HL-60/S4 (cell line): ENCODE measurements around the gene ELMO1.

Experiments used
- in situ Hi-C: fragments of 300-500 bp; cut with MboI; formaldehyde crosslinking; loops from 2 replicates; pipeline ENCODE4 v1.14.3; 2022; ENCODE audit warnings: low sequenced_read_pairs

Gene ELMO1

DNA sequence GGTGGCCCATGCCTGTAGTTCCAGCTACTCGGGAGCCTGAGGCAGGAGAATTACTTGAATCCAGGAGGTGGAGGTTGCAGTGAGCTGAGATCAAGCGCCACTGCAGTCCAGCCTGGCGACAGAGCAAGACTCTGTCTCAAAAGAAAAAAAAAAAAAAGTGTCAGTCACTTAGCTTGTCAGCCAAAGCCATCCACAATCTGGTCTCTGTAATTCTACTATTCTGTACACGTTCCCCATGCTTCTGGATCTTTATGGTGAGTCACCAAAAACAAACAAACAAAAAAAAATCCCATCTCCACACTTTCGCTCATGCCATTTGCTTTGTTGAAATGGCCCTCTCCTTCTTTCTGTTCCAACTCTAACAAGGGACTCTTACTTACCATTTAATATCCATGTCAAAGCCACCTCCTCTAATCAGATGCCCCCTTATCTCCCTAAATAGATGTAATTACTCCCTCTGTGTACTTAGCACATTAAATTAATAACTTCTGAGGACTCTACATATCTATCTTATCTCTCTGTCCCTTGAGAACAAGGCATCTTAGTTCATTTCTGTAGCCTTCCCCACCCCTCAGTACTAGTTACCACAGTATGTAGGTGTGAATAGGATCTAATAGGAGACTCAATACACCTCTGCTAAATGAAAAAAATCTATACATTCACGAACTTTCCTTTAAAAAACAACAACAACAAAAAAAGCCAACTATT, 128.4 kb downstream of the ELMO1 start:
- in situ Hi-C loops, result no loop called here

DNA sequence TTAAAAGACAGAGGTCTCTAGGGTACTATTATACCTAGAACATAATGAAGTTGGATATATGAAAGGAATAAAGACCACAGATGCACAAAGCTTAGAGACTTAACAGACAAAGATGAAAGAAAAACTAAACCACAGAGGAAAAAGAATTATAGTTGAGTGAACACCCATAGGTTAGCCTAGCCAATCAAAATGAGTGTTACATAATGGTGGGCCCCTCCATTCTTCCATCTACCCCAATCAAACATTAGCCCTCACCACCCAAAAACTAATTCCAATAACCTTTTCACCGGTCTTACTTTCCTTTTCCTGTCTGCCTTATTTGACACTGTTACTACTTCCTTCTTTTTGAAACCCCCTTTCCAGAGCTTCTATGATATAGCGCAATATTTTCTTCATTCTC, 130.1 kb downstream of the ELMO1 start:
- in situ Hi-C loops, result no loop called here

DNA sequence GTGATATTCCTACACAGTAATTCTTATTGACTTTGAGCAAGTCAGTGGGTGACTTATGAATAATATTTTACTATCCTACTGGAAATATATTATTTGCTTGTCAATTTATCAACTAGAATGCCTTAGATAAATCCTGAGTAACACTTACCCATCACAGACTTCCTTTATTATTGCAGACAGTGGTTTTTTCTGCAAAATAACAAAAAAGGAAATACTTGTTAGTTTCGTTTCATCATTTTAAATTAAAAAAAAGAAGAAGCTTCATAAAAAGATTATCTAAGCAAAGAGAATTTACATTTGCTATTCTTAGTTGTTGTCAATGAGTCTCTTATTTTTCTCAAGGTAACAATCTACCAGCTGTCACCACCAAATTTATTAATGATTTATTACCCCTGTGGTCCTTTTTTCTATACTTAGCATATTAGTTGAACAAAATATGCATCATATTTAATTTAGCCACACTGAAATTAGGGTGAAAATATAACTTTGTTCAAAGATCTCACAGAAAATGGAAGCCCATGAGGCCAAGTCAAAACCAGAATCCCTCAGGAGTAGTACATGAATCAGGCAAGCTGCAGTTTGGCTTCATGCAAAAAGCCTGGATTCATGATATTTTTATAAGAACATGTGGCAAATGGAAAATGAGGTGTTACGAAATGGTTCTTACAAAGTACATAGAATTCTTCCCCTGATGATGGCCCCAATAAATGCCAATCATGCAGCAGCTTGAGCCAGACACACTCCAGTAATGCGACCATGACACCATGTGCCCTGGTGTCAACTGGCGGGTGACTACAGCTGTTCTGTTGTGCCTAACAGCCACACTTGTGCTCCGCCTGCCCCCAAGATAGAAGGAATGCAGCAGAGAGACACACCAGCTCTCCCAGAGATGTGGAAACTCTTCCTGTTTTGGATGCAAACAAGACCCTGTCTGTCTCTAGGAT, 132.6 kb downstream of the ELMO1 start:
- in situ Hi-C loops, result no loop called here

DNA sequence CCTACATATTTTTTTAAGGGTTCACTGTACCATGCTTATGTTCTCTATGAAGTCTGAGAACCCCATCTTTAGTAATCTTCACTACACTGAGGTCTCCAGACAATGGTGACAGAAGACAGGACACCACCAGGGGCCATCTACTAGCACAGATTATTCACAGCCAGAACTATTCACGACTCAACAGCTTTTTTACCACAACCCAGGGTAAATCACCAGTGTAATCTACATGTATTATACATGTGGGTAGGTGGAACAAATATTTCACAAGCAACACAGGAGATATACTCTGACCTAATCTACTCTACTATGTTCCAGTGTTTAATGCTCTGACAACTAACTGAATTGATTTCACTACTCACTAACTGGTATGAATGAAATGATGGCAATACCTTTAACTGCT, 136.1 kb downstream of the ELMO1 start:
- in situ Hi-C loops, result no loop called here

DNA sequence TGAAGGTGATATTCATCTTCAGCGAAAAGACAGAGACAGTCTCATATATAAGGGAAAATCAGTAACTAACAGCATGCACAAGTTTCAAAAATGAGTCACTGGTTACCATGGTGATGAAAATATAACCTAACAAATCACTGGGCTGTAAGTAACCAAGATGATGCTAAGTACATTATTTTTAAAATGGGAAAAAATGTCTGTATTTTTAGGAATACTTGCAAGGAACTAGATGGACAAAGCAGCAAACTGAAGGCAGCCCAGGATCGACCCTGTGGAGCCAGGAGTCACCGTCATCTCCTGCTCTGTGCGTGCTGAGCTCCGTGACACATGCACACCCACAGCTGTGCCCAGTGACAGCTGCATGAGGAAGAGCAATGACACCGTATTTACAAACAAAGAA, 137.3 kb downstream of the ELMO1 start:
- in situ Hi-C loops, result no loop called here

DNA sequence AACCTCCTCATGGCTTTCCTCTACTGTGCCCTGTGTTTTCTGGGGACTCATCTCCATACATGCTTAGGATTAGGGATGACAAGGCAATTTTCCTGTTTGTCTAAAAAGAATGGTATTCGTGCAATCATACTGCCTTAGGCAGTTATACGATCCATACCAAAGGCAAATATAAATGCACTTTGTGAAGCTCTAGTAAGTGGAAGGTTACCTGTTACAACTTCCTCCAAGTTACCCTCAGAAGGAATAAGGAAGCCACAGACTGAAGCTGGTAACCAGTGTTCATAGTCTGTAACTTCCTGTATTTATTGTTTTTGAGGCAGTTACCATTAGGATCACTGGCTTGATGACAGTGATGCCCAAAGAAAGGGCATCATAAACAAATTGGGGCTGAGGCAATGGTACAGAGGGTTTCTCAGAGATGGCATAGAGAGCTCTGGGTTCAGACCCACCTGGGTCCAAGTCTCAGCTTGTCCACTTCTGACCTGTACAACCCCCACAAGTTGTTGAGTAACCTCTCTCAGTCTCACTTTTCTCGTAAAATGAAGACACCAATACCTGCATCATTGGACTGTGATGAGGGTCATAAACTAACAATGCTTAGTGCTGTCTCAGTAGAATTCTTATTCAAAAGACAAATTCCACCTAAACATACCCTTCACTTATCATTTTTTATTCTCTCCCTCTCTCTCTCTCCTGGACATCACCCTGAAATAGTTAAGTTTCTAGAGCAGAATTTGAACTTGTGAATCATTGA, 138.2 kb downstream of the ELMO1 start:
- in situ Hi-C loops, result no loop called here

DNA sequence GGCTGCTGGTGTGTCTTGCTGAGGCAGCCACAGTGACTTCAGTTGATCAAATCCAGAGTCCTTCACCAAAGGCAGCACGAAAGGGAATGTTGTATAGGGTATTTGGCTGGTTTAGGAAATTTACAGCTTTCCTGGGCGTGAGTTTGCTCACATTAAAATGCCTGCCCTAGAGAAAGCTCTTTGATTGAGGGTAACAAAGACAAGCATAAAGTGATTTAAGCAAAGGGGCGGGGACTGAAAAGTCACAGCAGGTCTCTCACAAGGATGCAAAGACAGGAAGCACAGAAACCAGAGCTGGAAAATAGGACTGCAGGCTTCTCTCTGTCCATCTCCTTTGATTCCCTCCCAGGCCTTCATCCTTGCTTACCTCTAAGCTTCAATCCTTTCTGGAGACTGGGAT, 139.2 kb downstream of the ELMO1 start:
- in situ Hi-C loops, result no loop called here

DNA sequence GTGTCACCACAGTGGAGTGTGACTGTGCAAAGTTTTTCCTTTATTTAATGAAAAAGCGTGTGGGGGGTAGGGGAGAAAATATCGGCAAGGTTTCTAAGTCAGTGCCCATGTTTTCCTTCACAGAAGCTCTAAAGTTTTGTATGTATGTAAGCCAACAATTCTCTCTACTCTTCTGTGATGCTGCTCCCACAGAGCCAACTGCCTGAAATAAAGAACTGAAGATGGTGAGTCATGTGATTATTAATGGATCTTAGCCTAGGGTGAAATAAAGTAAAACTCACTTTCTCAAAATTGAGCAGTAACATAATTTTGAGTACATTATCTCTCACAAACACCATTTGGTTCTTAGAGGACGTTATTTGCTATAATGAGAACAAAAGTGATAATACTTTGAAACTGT, 143.7 kb downstream of the ELMO1 start:
- in situ Hi-C loops, result no loop called here

DNA sequence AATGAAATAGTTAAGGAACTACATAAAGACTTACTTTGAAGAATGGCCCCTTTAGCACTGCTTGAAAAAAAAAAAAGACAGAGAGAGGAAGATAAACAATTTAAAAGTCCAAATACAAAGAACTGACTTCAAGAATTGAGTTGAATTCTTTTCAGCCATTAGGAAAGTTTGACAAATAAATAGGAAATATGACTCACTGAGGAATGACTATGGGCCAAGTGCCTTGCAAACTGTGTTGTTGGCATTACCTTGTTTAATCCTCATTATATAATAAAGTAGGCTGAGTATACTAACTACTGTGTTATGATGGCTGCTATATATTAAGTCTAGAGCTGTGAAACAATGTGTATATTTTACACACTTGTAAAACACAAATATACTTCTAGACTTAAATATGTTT, 151.1 kb downstream of the ELMO1 start:
- in situ Hi-C loops, result no loop called here

DNA sequence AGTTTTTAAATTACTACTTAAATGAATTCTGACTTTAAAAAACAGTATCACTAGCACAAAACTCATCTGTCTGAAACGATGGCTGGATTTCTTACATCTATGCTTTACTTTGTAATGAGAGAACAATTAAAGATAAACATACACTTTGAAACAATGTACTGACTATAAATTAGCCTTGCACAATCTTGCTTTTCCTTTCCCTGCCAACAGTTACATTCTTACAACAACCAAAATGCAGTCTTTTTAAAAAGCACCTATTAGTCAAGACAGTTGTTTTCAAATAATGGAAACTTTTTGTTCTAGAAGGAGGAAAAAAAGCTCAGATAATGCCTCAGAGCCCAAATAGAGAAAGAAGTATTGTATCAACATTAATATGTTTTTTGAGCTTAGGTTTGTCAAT, 153.3 kb downstream of the ELMO1 start:
- in situ Hi-C loops, result no loop called here

DNA sequence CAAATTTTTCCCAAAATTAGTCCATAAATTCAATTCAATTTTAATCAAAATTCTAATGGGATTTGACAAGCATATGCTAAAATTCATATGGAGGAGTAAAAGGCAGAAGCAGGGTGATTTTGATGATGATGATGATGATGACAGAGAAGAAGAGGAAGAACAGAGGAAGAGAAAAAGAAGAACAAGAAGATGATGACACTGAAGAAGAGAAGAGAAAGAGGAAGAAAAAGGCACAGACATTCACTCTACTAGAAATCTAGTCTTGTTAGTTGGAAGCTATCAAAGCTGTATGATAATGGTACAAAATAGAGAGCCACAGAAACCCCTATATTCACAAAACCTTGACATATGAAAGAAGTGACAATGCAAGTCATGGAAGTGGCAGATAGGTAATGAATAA, 157.9 kb downstream of the ELMO1 start:
- in situ Hi-C loops, result no loop called here

DNA sequence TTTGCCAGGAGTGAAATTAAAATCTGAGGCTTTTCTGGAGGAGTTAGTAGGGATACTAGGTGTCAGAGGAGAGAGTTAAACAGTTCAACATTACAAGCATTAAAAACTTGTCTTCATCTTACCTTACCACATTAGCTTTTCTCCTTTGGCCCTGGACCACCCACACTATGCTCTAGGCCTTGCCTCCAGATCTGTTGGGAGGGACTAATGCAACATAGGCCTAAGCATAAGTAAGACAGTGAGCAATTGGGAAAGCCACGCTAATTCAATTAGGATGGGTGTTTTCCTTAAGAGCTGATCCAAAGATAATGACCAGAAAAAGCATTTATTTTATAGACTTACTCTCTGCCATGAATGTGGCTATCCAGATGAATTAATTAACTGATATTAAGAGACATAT, 158.9 kb downstream of the ELMO1 start:
- in situ Hi-C loops, result no loop called here

DNA sequence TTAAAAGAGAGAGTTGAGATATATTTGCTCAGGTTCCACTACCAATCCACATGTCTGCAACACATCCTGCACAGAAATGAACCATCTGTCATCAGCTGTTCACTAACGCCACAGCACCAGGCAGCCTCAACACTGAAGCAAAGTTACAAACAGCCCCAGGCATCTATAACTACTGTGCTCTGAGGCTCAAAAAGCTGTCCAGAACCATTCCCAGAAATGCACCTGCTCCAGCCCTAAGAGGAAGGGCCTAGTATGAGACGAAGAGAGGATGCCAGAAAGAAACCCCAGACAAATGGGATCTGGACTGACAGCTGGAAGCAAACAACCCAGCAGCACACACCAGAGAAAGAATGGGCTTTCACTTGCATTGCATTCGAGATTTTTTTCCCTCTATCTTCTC, 159.3 kb downstream of the ELMO1 start:
- in situ Hi-C loops, result no loop called here

DNA sequence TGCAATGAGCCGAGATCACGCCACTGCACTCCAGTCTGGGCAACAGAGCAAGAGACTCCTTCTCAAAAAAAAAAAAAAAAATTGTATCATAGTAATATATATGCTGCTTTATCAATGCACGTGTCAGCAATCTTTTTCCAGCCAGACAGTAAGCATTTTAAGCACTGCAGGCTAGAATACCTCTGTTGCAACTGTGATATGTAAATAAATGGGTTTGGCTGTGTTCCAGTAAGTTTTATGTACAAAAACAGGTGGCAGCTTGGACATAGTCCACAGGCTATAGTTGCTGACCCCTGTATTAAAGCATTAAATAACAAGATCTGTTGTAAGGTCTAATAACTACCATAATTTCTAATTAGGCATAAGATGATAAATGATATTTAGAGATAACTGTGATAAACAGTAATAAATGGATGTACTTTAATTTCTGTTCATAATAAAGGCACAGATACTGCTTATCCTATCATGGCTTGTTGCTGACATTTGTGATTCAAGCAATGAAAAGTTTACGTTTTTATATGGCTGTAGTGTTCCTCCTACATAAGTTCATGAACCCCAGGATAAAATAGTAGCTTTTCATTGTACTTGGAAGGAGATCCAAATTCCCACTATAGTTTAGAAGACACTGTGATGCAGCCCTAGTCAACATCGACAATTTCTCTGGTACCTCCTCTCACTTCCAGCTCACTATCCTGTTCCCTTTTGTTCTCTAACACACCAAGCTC, 161.4 kb downstream of the ELMO1 start:
- in situ Hi-C loops, result no loop called here

DNA sequence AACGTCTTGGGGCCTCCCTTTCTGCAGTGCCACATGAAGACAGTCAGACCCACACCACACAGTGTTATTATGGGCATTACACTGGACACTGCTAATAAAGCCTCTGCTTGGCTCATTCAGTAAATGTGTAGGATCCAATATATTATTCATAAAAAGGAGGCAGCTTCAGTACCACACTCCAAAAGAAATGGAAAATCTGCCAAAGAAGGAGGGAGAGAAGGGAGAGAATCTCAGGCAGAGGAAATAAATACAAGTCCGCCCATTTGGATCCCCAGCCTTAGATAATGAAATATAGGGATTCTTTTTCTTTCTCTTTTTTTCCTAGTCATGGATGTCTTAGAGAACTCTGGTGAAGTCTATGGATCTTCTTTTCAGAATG, 162.2 kb downstream of the ELMO1 start:
- in situ Hi-C loops, result no loop called here

DNA sequence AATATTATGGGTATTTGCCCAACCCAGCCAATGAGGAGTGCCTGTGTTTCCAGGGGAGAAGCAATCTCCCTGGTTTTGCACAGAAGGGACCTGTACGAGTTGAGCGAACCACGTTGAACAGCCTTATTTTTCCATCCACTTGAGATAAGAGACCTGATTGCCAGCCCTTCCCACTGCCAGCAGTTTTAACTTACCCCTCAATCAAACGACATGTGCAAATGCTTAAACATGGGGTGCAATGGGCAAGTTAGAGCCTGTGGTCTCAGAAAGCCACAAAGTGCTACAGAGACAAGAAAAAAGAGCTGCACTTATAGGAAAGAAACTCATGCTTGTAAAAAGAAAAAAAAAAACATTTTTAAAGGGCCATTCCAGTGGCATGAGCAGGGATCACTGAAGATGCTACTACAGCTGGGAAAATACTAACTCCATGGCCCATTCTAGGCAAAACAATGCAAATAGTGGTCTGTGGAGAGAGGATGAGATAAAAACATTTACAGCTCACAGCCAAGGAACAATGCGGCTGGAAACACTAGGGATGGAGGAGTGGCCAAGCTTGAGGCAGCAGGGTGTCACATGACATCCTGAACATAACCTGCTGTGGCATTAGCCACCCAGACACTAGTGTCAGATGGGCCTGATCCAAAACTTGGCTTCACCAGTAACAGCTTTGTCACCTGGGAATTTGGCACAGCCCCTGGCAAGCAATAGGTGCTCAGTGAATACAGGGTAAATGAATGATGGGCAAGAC, 162.8 kb downstream of the ELMO1 start:
- in situ Hi-C loops, result no loop called here

DNA sequence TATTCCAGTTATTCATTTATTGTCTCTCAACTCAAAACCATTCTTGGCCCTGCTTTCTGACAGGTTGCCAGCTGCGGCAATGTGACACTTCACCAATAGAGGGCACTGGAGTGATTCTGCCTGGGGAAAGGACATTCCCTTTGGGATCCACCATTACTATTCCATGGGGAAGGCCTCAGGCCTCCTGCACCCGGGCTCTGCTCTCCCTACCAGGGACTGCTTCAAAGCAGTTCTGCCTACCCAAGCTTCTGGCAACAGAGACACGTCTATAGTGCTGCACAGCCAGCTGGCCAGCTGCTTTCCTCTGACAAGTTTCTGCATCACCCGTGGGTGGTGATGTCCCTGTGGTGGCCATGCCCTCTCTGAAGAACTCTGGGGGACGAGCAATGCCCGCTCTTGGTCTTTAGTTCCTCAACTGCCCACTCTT, 163.8 kb downstream of the ELMO1 start:
- in situ Hi-C loops, result no loop called here

DNA sequence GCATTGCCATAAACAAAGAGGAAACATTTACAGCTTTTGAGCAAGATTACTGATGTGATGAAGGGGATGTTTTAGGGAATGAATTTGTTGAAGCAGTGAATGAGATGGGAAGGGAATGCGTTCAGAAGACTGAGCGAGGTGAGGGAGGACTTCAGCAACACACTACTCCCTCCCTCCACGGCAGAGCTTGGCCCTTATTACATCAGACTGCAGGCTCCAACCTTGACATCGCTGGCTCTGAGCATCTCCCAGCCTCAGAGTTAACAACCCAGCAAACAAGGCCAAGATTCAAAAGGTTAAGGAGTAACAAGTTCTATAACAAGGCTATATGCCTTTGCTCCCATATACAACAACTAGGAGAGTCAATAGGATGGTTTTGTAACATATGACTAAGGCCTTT, 164.4 kb downstream of the ELMO1 start:
- in situ Hi-C loops, result no loop called here

DNA sequence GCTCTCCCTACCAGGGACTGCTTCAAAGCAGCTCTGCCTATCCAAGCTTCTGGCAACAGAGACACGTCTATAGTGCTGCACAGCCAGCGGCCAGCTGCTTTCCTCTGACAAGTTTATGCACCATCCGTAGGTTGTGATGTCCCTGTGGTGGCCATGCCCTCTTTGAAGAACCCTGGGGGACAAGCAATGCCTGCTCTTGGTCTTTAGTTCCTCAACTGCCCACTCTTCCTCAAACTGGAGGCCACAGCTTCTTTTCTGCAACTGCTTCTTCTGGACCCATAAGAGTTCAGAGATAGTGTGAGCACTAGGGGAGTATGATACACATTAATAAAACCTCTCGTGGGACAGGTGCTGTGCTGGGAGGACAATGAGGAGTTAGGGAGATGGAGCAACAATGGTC, 164.9 kb downstream of the ELMO1 start:
- in situ Hi-C loops, result no loop called here

DNA sequence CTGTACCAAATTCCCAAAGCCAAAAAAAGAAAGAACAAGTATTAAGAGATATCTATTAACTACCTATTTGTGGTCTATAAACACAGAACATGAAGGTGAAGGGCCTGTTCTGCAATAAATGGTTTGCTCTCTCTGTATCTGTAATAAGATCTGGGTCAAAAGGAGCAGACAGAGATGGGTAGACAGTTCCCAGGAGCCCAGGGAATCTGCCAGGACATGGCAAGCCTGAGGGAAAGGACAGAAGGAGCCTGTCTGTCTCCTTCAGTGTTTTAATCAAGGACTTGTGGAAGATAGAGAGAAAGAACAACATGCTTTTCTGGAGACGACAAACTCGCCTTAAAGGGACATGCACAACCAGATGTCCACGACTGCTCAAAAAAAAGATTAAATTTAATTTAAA, 165.7 kb downstream of the ELMO1 start:
- in situ Hi-C loops, result no loop called here
